H1 (cell line): ENCODE measurements around the gene NAT8L. TPM values are rescaled to one million over a fixed set of nuclear protein-coding genes. Genes with fewer than 3 reads are reported as not detected.
A peak's percentile ranks its signal among the peaks of the same experiment; 100 is the strongest.

Source experiments
- CTCF ChIA-PET: fragments of 300-600 bp; sonication (Branson Sonifier 250); formaldehyde crosslinking; loops from one replicate; lab custom pipeline; 2021; ENCODE audit not compliant: partially characterized antibody; lab: Charles Lee
- POLR2A ChIA-PET: fragments of 300-600 bp; sonication (Branson Sonifier 250); formaldehyde crosslinking; loops from one replicate; lab custom pipeline; 2021; ENCODE audit warnings: inconsistent platforms; ENCODE audit not compliant: partially characterized antibody; lab: Charles Lee
- DNase-seq, 2 experiments: peaks; one replicate each; pipeline versions ENCODE4 v3.0.0 to v3.0.0-alpha.2; 2010 to 2022; ENCODE audit warnings: low spot score in 2 of 2, low read depth in 1 of 2, mixed read lengths in 1 of 2
- FAIRE-seq: peaks from 2 replicates; lab custom pipeline; 2011; peaks lifted over from hg19 to GRCh38; lab: Jason Lieb, UNC
- H2AFZ ChIP-seq: 2 replicates; pipeline ENCODE4 v1.8.1; 2012; ENCODE audit warnings: low read length, inconsistent platforms
- H2AK5ac ChIP-seq: 2 replicates; pipeline ENCODE4 v1.6.1; 2013; ENCODE audit warnings: low read depth, low read length
- H2BK120ac ChIP-seq: replicated peaks from 2 replicates; pipeline ENCODE3; 2013; ENCODE audit warnings: low read depth, low read length, inconsistent platforms
- H2BK12ac ChIP-seq: 2 replicates; pipeline ENCODE4 v1.6.1; 2013; ENCODE audit warnings: low read depth, low read length
- H2BK15ac ChIP-seq: 2 replicates; pipeline ENCODE4 v1.6.1; 2013; ENCODE audit warnings: low read length
- H2BK20ac ChIP-seq: 2 replicates; pipeline ENCODE4 v1.6.1; 2013; ENCODE audit warnings: low read length
- H2BK5ac ChIP-seq: 2 replicates; pipeline ENCODE4 v1.6.1; 2013; ENCODE audit warnings: low read depth, low read length
- H3K14ac ChIP-seq: 2 replicates; pipeline ENCODE4 v1.6.1; 2013; ENCODE audit warnings: inconsistent platforms; ENCODE audit not compliant: insufficient read length
- H3K18ac ChIP-seq: 2 replicates; pipeline ENCODE4 v1.6.1; 2013; ENCODE audit warnings: low read length; ENCODE audit errors: extremely low read depth
- H3K23ac ChIP-seq: 2 replicates; pipeline ENCODE4 v1.6.1; 2013; ENCODE audit warnings: inconsistent platforms; ENCODE audit not compliant: insufficient read length
- H3K23me2 ChIP-seq: 2 replicates; pipeline ENCODE4 v1.6.1; 2013; ENCODE audit warnings: low read depth, low read length
- H3K27ac ChIP-seq: 2 replicates; pipeline ENCODE4 v1.6.1; 2011; ENCODE audit warnings: low read depth, low read length, inconsistent platforms
- H3K27me3 ChIP-seq, 4 experiments: replicated peaks in 1 of 4; 1 replicate in 1 of 4; 2 replicates in 3 of 4; pipeline versions ENCODE4 v1.6.1 to v1.8.1; 2011 to 2013; ENCODE audit warnings: low read length in 3 of 4, mild to moderate bottlenecking in 3 of 4, inconsistent platforms in 2 of 4, mixed read lengths in 2 of 4, moderate library complexity in 1 of 4; ENCODE audit not compliant: control insufficient read depth in 3 of 4, insufficient read depth in 3 of 4; ENCODE audit errors: extremely low read depth in 1 of 4
- H3K36me3 ChIP-seq, 4 experiments: 2 replicates each; pipeline versions ENCODE4 v1.6.1 to v1.8.1; 2011 to 2013; ENCODE audit warnings: mild to moderate bottlenecking in 4 of 4, low read length in 3 of 4, moderate library complexity in 2 of 4, control low read depth in 1 of 4, inconsistent platforms in 1 of 4; ENCODE audit not compliant: insufficient read depth in 4 of 4, control insufficient read depth in 2 of 4
- H3K4ac ChIP-seq: replicated peaks from 2 replicates; pipeline ENCODE3; 2013; ENCODE audit warnings: low read length, low read depth, mixed read lengths, inconsistent platforms; ENCODE audit not compliant: insufficient read length
- H3K4me1 ChIP-seq, 4 experiments: replicated peaks in 1 of 4; 1 replicate in 1 of 4; 2 replicates in 3 of 4; pipeline versions ENCODE4 v1.6.1 to v1.8.1; 2011 to 2013; ENCODE audit warnings: low read length in 3 of 4, inconsistent platforms in 2 of 4, mixed read lengths in 1 of 4; ENCODE audit not compliant: insufficient read depth in 4 of 4, control insufficient read depth in 3 of 4
- H3K4me2 ChIP-seq, 2 experiments: 2 replicates each; pipeline versions ENCODE4 v1.6.1 to v1.8.1; 2011 to 2013; ENCODE audit warnings: low read depth in 2 of 2, low read length in 2 of 2, control low read depth in 1 of 2, inconsistent platforms in 1 of 2, mild to moderate bottlenecking in 1 of 2; ENCODE audit not compliant: insufficient read depth in 1 of 2
- H3K4me3 ChIP-seq, 4 experiments: fragments of 200-600, 300-600 bp in 1 of 4; sonication (generic), shearing (Covaris generic), sonication (Bioruptor Twin) in 1 of 4; 2 replicates each; pipeline versions ENCODE4 v1.5.1 to v1.8.1; 2011 to 2016; ENCODE audit warnings: low read length in 4 of 4, low read depth in 3 of 4, control low read depth in 2 of 4, inconsistent platforms in 2 of 4, mild to moderate bottlenecking in 2 of 4, mixed read lengths in 1 of 4, moderate library complexity in 1 of 4; ENCODE audit not compliant: insufficient read depth in 2 of 4; ENCODE audit errors: extremely low read depth in 1 of 4
- H3K56ac ChIP-seq: replicated peaks from 2 replicates; pipeline ENCODE3; 2013; ENCODE audit warnings: low read depth, mild to moderate bottlenecking, mixed read lengths, low read length, inconsistent platforms; ENCODE audit not compliant: insufficient read length
- H3K79me1 ChIP-seq: 2 replicates; pipeline ENCODE4 v1.6.1; 2013; ENCODE audit warnings: low read depth, low read length, control low read depth
- H3K79me2 ChIP-seq, 2 experiments: 2 replicates each; pipeline versions ENCODE4 v1.6.1 to v1.8.1; 2012 to 2013; ENCODE audit warnings: low read length in 2 of 2, mild to moderate bottlenecking in 2 of 2, inconsistent platforms in 1 of 2; ENCODE audit not compliant: insufficient read depth in 2 of 2, control insufficient read depth in 1 of 2
- H3K9ac ChIP-seq, 4 experiments: replicated peaks in 1 of 4; 1 replicate in 1 of 4; 2 replicates in 3 of 4; pipeline versions ENCODE4 v1.6.1 to v1.8.1; 2011 to 2013; ENCODE audit warnings: low read depth in 3 of 4, low read length in 3 of 4, control low read depth in 2 of 4, mild to moderate bottlenecking in 2 of 4, moderate library complexity in 2 of 4, inconsistent platforms in 1 of 4; ENCODE audit errors: extremely low read depth in 1 of 4
- H3K9me3 ChIP-seq, 2 experiments: 2 replicates each; pipeline versions ENCODE4 v1.6.1 to v1.8.1; 2012 to 2013; ENCODE audit warnings: mild to moderate bottlenecking in 2 of 2, moderate library complexity in 2 of 2, control low read depth in 1 of 2, inconsistent platforms in 1 of 2, low read depth in 1 of 2, low read length in 1 of 2, mixed read lengths in 1 of 2; ENCODE audit not compliant: insufficient read depth in 2 of 2
- H4K20me1 ChIP-seq, 2 experiments: replicated peaks in 1 of 2; 2 replicates each; pipeline versions ENCODE3 to v1.8.1; 2011 to 2013; ENCODE audit warnings: inconsistent platforms in 2 of 2, low read length in 2 of 2, mild to moderate bottlenecking in 1 of 2; ENCODE audit not compliant: insufficient read depth in 2 of 2, control insufficient read depth in 1 of 2
- H4K5ac ChIP-seq: 2 replicates; pipeline ENCODE4 v1.6.1; 2013; ENCODE audit warnings: low read length, low read depth, mixed read lengths, inconsistent platforms; ENCODE audit not compliant: insufficient read length
- H4K8ac ChIP-seq: 2 replicates; pipeline ENCODE4 v1.8.0; 2013; ENCODE audit warnings: mild to moderate bottlenecking, moderate library complexity, low read length, inconsistent platforms; ENCODE audit not compliant: insufficient read depth; ENCODE audit errors: extremely low read depth
- H4K91ac ChIP-seq: replicated peaks from 2 replicates; pipeline ENCODE3; 2013; ENCODE audit warnings: low read length, mixed read lengths, inconsistent platforms; ENCODE audit not compliant: insufficient read length
- KDM1A ChIP-seq: fragments of 200-600, 300-600 bp; sonication (generic); IDR thresholded peaks from 2 replicates; pipeline ENCODE4 v1.7.1; 2016; ENCODE audit warnings: mild to moderate bottlenecking, low read length, borderline replicate concordance
- PHF8 ChIP-seq: fragments of 200-600 bp; sonication (generic); conservative IDR thresholded peaks from 2 replicates; pipeline ENCODE4 v1.7.1; 2012; ENCODE audit warnings: low read depth, mild to moderate bottlenecking, inconsistent platforms, low read length, moderate library complexity
- SIRT6 ChIP-seq: IDR thresholded peaks from one replicate; pipeline ENCODE4 v1.7.1; 2012; ENCODE audit warnings: low read length, inconsistent platforms
- SP1 ChIP-seq: IDR thresholded peaks from 2 replicates; pipeline ENCODE4 v1.6.1; 2011; ENCODE audit warnings: low read depth, low read length
- TEAD4 ChIP-seq: IDR thresholded peaks from 2 replicates; pipeline ENCODE4 v1.6.1; 2012; ENCODE audit warnings: low read depth, low read length, inconsistent platforms, mixed read lengths
- WGBS, 2 experiments: shearing (Covaris generic) in 1 of 2; methylation state at CpG; one replicate each; pipeline versions ENCODE4 v1.1.6 to v1.1.7; 2013 to 2015; ENCODE audit warnings: low lambda C conversion rate in 2 of 2, mixed read lengths in 2 of 2, inconsistent platforms in 1 of 2, low coverage in 1 of 2, missing lambda C conversion rate in 1 of 2; ENCODE audit not compliant: insufficient replicate concordance in 2 of 2, insufficient coverage in 1 of 2, insufficient read length in 1 of 2; ENCODE audit errors: extremely low coverage in 1 of 2, missing lambda C conversion rate in 1 of 2; 5-methylcytosine and 5-hydroxymethylcytosine counted together
- polyA plus RNA-seq, 7 experiments: library from polyadenylated mRNA; depleted of rRNA in 3 of 7; stranded (reverse) in 5 of 7; unstranded in 2 of 7; fragments of >200 nt in 5 of 7; fragments of 200-250 nt in 2 of 7; gene quantifications; 1 replicate in 5 of 7; 2 replicates in 1 of 7; 4 replicates in 1 of 7; pipeline versions ENCODE4 v1.2.1 to v1.2.3, GENCODE V29; 2011 to 2013; ENCODE audit warnings: missing spikeins in 2 of 7, mixed read lengths in 2 of 7
- total RNA-seq: library from RNA; stranded (reverse); fragmentation: NEBNext Ultra II Directional; extraction: Animal tissue kit (Norgen Biotek cat#: 25700); gene quantifications from 2 replicates; pipeline ENCODE4 v1.2.1, GENCODE V29; 2021

Gene NAT8L
- total and polyA plus RNA-seq, 2 of the 8 experiments (the other 6 are each of a cell fraction or from before 2014, with no cell fraction given), result 10.8 TPM

DNA sequence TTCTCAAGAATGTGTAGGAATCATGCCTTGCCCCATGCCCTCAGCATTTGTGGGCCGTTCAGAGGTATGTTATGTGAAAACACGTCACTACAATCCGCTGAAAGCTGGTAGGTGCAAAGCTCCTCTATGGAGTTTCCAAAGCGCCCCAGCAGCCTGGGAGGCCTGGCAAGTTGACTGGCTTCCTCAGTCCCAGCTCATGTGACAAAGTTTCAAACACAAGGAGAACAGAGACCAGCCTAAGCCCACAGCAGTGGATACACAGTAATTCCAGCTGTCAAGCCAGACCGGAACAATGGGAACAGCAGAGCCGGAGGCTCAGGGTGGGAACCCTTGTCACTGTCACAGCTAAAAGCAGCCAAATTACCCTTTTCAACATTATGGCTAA, 33.5 kb downstream of the NAT8L start:
- H4K5ac ChIP-seq, result no peak overlapping the region
- 92% methylated on average over 6 of the region's 6 CpGs; no CpG with 5 or more reads in 1 of the 2 experiments for WGBS, 2 experiments
- POLR2A ChIA-PET, result no interaction called here
- CTCF ChIA-PET, result interaction anchor here (1.2 to 1.4 kb wide), 3 partner anchors 9 to 944 kb away, joined by 3 read pairs; no protein-coding TSS in a partner anchor
- no peaks in the 10 kb centered on the region for H3K36me3 ChIP-seq
- no peak overlapping the region for H3K14ac ChIP-seq
- no peak overlapping the region for H3K4me2 ChIP-seq
- no peak overlapping the region for H2AFZ ChIP-seq
- no peak overlapping the region for H3K4me3 ChIP-seq
- H3K9me3 ChIP-seq, result 0 out of 4 replicates have a peak, but pooled peaks cover 0 to 2% of the 10 kb centered on the region in 2 experiments
- no peak overlapping the region for H2BK120ac ChIP-seq
- H2BK5ac ChIP-seq, result no peak overlapping the region
- H2BK15ac ChIP-seq, result no peak overlapping the region
- no peak overlapping the region for H3K4ac ChIP-seq
- H3K9ac ChIP-seq, result no peak overlapping the region
- no peak overlapping the region for H2BK20ac ChIP-seq
- DNase-seq (no peak), FAIRE-seq (no peak)
- no peak overlapping the region for H2AK5ac ChIP-seq
- H3K27ac ChIP-seq, result no peak overlapping the region
- no peak overlapping the region for H2BK12ac ChIP-seq
- H4K20me1 ChIP-seq, result peaks cover 0 to 1% of the 10 kb centered on the region in 2 experiments
- H3K4me1 ChIP-seq, result no peaks in the 10 kb centered on the region
- H3K27me3 ChIP-seq, result no peaks in the 10 kb centered on the region
- no peak overlapping the region for H3K18ac ChIP-seq
- peak overlapping the region; percentile 6; the same call in 1 of the 2 replicates for H4K8ac ChIP-seq
- TF ChIP-seq KDM1A, result no peak
- TF ChIP-seq SIRT6, result no peak
- TF ChIP-seq TEAD4, result no peak
- TF ChIP-seq PHF8, result no peak
- no peak for TF ChIP-seq SP1
- H3K79me2 ChIP-seq, result no peaks in the 10 kb centered on the region
- no peaks in the 10 kb centered on the region for H3K23me2 ChIP-seq
- no peaks in the 10 kb centered on the region for H3K79me1 ChIP-seq
- no peak overlapping the region for H4K91ac ChIP-seq
- H3K56ac ChIP-seq, result no peak overlapping the region
- H3K23ac ChIP-seq, result no peak overlapping the region
